Measurements from ENCODE around the gene DENND6A.

Gene DENND6A

GRCh38 chr3:57689367-57690053 lies 3.4 kb downstream of the DENND6A start:
- peak overlapping the region; percentile 85 for H3K4me3 Mint-ChIP-seq
- peaks cover 48% of the 10 kb centered on the region for H3K4me1 Mint-ChIP-seq
- ATAC-seq (replicated peaks; ENCODE audit: extremely low read depth, poor library complexity, severe bottlenecking) = no peak
- H3K27ac Mint-ChIP-seq (ENCODE audit: low read depth) = peak overlapping the region; percentile 61
- no peak for DNase-seq (ENCODE audit: low spot score in 2 of 2)
- peaks cover 28% of the 10 kb centered on the region for H3K36me3 Mint-ChIP-seq (ENCODE audit: insufficient read depth)
- no peaks in the 10 kb centered on the region for H3K27me3 Mint-ChIP-seq
- H3K9me3 Mint-ChIP-seq = no peaks in the 10 kb centered on the region

GRCh38 chr3:57688291-57688690 lies 4.6 kb downstream of the DENND6A start:
- ATAC-seq (replicated peaks; ENCODE audit: extremely low read depth, poor library complexity, severe bottlenecking) (no peak), DNase-seq (ENCODE audit: low spot score in 2 of 2) (no peak)
- peaks cover 28% of the 10 kb centered on the region for H3K36me3 Mint-ChIP-seq (ENCODE audit: insufficient read depth)
- peaks cover 48% of the 10 kb centered on the region for H3K4me1 Mint-ChIP-seq
- H3K9me3 Mint-ChIP-seq = no peaks in the 10 kb centered on the region
- H3K4me3 Mint-ChIP-seq = peak overlapping the region; percentile 57
- no peak overlapping the region for H3K27ac Mint-ChIP-seq (ENCODE audit: low read depth)
- no peaks in the 10 kb centered on the region for H3K27me3 Mint-ChIP-seq

GRCh38 chr3:57683286-57683685 lies 9.6 kb downstream of the DENND6A start:
- H3K4me1 Mint-ChIP-seq = peaks cover 69% of the 10 kb centered on the region
- no peaks in the 10 kb centered on the region for H3K9me3 Mint-ChIP-seq
- peaks cover 18% of the 10 kb centered on the region for H3K36me3 Mint-ChIP-seq (ENCODE audit: insufficient read depth)
- no peak for ATAC-seq (replicated peaks; ENCODE audit: extremely low read depth, poor library complexity, severe bottlenecking)
- no peak for DNase-seq (ENCODE audit: low spot score in 2 of 2)
- H3K27ac Mint-ChIP-seq (ENCODE audit: low read depth) = no peak overlapping the region
- H3K4me3 Mint-ChIP-seq = no peak overlapping the region
- H3K27me3 Mint-ChIP-seq = no peaks in the 10 kb centered on the region

- ATAC-seq (replicated peaks; ENCODE audit: extremely low read depth, poor library complexity, severe bottlenecking) (no peak), DNase-seq (ENCODE audit: low spot score in 2 of 2) (no peak)
- Mint-ChIP-seq H3K4me3 (peak overlapping the region; percentile 41), H3K4me1 (peaks cover 74% of the 10 kb centered on the region), H3K27me3 (no peaks in the 10 kb centered on the region), H3K36me3 (ENCODE audit: insufficient read depth) (peaks cover 24% of the 10 kb centered on the region), H3K9me3 (no peaks in the 10 kb centered on the region), H3K27ac (ENCODE audit: low read depth) (no peak overlapping the region)
Measured at GRCh38 chr3:57682284-57682683, 10.6 kb downstream of the DENND6A start.

GRCh38 chr3:57681691-57682090 lies 11.2 kb downstream of the DENND6A start:
- no peak for DNase-seq (ENCODE audit: low spot score in 2 of 2)
- Mint-ChIP-seq H3K4me3 (peak overlapping the region; percentile 41), H3K27me3 (no peaks in the 10 kb centered on the region), H3K36me3 (ENCODE audit: insufficient read depth) (peaks cover 21% of the 10 kb centered on the region), H3K9me3 (no peaks in the 10 kb centered on the region), H3K27ac (ENCODE audit: low read depth) (peak overlapping the region; percentile 93), H3K4me1 (peaks cover 73% of the 10 kb centered on the region)
- peak; percentile 67 for ATAC-seq (replicated peaks; ENCODE audit: extremely low read depth, poor library complexity, severe bottlenecking)

- Mint-ChIP-seq H3K4me1 (peaks cover 71% of the 10 kb centered on the region), H3K27me3 (no peaks in the 10 kb centered on the region), H3K9me3 (no peaks in the 10 kb centered on the region), H3K36me3 (ENCODE audit: insufficient read depth) (peaks cover 17% of the 10 kb centered on the region), H3K27ac (ENCODE audit: low read depth) (no peak overlapping the region), H3K4me3 (no peak overlapping the region)
- DNase-seq (ENCODE audit: low spot score in 2 of 2) (no peak), ATAC-seq (replicated peaks; ENCODE audit: extremely low read depth, poor library complexity, severe bottlenecking) (no peak)
Measured at GRCh38 chr3:57680046-57680445, 12.8 kb downstream of the DENND6A start.

- ATAC-seq (replicated peaks; ENCODE audit: extremely low read depth, poor library complexity, severe bottlenecking) = no peak
- Mint-ChIP-seq H3K4me3 (no peak overlapping the region), H3K9me3 (no peaks in the 10 kb centered on the region), H3K27ac (ENCODE audit: low read depth) (peak overlapping the region; percentile 10), H3K27me3 (no peaks in the 10 kb centered on the region), H3K4me1 (peaks cover 67% of the 10 kb centered on the region), H3K36me3 (ENCODE audit: insufficient read depth) (peaks cover 17% of the 10 kb centered on the region)
- DNase-seq (ENCODE audit: low spot score in 2 of 2) = no peak
Measured at GRCh38 chr3:57675530-57675929, 17.3 kb downstream of the DENND6A start.

- Mint-ChIP-seq H3K4me1 (peaks cover 51% of the 10 kb centered on the region), H3K36me3 (ENCODE audit: insufficient read depth) (peaks cover 29% of the 10 kb centered on the region), H3K4me3 (no peak overlapping the region), H3K9me3 (no peaks in the 10 kb centered on the region), H3K27ac (ENCODE audit: low read depth) (no peak overlapping the region), H3K27me3 (no peaks in the 10 kb centered on the region)
- ATAC-seq (replicated peaks; ENCODE audit: extremely low read depth, poor library complexity, severe bottlenecking) = no peak
- DNase-seq (ENCODE audit: low spot score in 2 of 2) = no peak
Measured at GRCh38 chr3:57673156-57673555, 19.7 kb downstream of the DENND6A start.

- peaks cover 26% of the 10 kb centered on the region for H3K36me3 Mint-ChIP-seq (ENCODE audit: insufficient read depth)
- ATAC-seq (replicated peaks; ENCODE audit: extremely low read depth, poor library complexity, severe bottlenecking) (no peak), DNase-seq (ENCODE audit: low spot score in 2 of 2) (no peak)
- peaks cover 33% of the 10 kb centered on the region for H3K4me1 Mint-ChIP-seq
- no peaks in the 10 kb centered on the region for H3K27me3 Mint-ChIP-seq
- peak overlapping the region; percentile 58 for H3K4me3 Mint-ChIP-seq
- H3K9me3 Mint-ChIP-seq = no peaks in the 10 kb centered on the region
- peak overlapping the region; percentile 46 for H3K27ac Mint-ChIP-seq (ENCODE audit: low read depth)
Measured at GRCh38 chr3:57670543-57670942, 22.3 kb downstream of the DENND6A start.

GRCh38 chr3:57661404-57661803 lies 31.5 kb downstream of the DENND6A start:
- ATAC-seq (replicated peaks; ENCODE audit: extremely low read depth, poor library complexity, severe bottlenecking) = no peak
- H3K9me3 Mint-ChIP-seq = no peaks in the 10 kb centered on the region
- peaks cover 11% of the 10 kb centered on the region for H3K4me1 Mint-ChIP-seq

GRCh38 chr3:57659806-57660439 lies 33.0 kb downstream of the DENND6A start:
- Mint-ChIP-seq H3K27me3 (no peaks in the 10 kb centered on the region), H3K27ac (ENCODE audit: low read depth) (no peak overlapping the region), H3K36me3 (ENCODE audit: insufficient read depth) (peaks cover 42% of the 10 kb centered on the region), H3K4me3 (no peak overlapping the region), H3K4me1 (peaks cover 11% of the 10 kb centered on the region), H3K9me3 (no peaks in the 10 kb centered on the region)
- DNase-seq (ENCODE audit: low spot score in 2 of 2) (no peak), ATAC-seq (replicated peaks; ENCODE audit: extremely low read depth, poor library complexity, severe bottlenecking) (no peak)

More at GRCh38 chr3:57661404-57661803, 31.5 kb downstream of the DENND6A start:
- no peak overlapping the region for H3K27ac Mint-ChIP-seq (ENCODE audit: low read depth)
- no peak for DNase-seq (ENCODE audit: low spot score in 2 of 2)
- H3K27me3 Mint-ChIP-seq = no peaks in the 10 kb centered on the region
- H3K4me3 Mint-ChIP-seq = no peak overlapping the region
- peaks cover 36% of the 10 kb centered on the region for H3K36me3 Mint-ChIP-seq (ENCODE audit: insufficient read depth)

- Mint-ChIP-seq H3K9me3 (no peaks in the 10 kb centered on the region), H3K4me1 (peaks cover 11% of the 10 kb centered on the region), H3K27me3 (no peaks in the 10 kb centered on the region), H3K36me3 (ENCODE audit: insufficient read depth) (peaks cover 42% of the 10 kb centered on the region), H3K27ac (ENCODE audit: low read depth) (peak overlapping the region; percentile 56), H3K4me3 (no peak overlapping the region)
- ATAC-seq (replicated peaks; ENCODE audit: extremely low read depth, poor library complexity, severe bottlenecking) (no peak), DNase-seq (ENCODE audit: low spot score in 2 of 2) (no peak)
Measured at GRCh38 chr3:57659004-57659673, 33.7 kb downstream of the DENND6A start.

- ATAC-seq (replicated peaks; ENCODE audit: extremely low read depth, poor library complexity, severe bottlenecking) (no peak), DNase-seq (ENCODE audit: low spot score in 2 of 2) (no peak)
- peaks cover 11% of the 10 kb centered on the region for H3K4me1 Mint-ChIP-seq
- H3K4me3 Mint-ChIP-seq = no peak overlapping the region
- H3K27me3 Mint-ChIP-seq = no peaks in the 10 kb centered on the region
- peak overlapping the region; percentile 56 for H3K27ac Mint-ChIP-seq (ENCODE audit: low read depth)
- no peaks in the 10 kb centered on the region for H3K9me3 Mint-ChIP-seq
- peaks cover 39% of the 10 kb centered on the region for H3K36me3 Mint-ChIP-seq (ENCODE audit: insufficient read depth)
Measured at GRCh38 chr3:57658536-57658935, 34.3 kb downstream of the DENND6A start.
